GM18505 (cell line): ENCODE measurements around the gene ZNF219.

Source experiments
- ATAC-seq: cut with Tn5 transposase; IDR thresholded peaks from one replicate; pipeline ENCODE4 v1.9.1; 2021; ENCODE audit not compliant: unreplicated experiment
- POLR2A ChIP-seq: IDR thresholded peaks from 4 replicates; pipeline ENCODE4 v1.6.1; 2011; ENCODE audit warnings: borderline replicate concordance; ENCODE audit not compliant: insufficient read depth, insufficient read length; ENCODE audit errors: extremely low read depth

ZNF219 gene

DNA sequence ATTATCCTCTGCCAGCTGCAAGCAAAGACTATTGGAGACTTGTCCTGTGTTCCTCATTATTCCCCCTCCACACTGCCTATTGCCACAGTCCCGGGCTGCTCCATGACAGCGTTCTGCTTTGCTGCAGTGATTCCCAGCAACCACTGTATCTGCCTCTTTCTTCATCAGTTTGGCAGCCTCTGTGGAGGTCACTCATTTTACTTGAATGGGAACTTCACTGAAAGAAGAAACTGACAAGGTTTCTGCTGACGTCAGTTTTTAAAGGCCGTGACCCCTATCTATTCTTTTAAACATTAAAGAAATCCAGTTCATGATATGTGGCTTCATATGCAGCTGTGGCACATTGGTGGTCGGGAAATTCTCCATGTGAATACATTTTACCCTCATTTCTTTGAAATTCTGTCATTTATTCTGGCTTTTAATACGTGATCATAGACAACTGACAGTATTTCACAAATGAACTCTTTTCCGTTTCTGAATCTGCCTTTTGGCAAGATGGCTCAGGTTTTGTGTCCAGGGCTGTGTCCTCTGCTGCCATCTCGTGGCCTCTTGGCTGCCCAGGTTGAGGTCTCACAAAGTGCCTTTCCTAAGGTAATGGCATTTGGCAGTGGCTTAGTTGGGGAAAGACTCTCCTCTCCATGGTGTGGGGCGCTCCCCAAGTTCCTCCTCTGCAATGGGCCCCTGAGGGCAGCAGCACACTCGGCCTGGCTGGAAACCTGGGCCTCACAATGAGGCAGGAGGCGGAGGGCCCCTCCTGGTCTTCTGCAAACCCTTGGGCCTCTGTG lies 8.2 kb upstream of the ZNF219 start:
- ATAC-seq = no peak

GRCh38 chr14:21106176-21106497 lies 7.7 kb upstream of the ZNF219 start:
- ATAC-seq = no peak
- no peak for TF ChIP-seq POLR2A

More for the DNA sequence above, 8.2 kb upstream of the ZNF219 start:
- TF ChIP-seq POLR2A = no peak

DNA sequence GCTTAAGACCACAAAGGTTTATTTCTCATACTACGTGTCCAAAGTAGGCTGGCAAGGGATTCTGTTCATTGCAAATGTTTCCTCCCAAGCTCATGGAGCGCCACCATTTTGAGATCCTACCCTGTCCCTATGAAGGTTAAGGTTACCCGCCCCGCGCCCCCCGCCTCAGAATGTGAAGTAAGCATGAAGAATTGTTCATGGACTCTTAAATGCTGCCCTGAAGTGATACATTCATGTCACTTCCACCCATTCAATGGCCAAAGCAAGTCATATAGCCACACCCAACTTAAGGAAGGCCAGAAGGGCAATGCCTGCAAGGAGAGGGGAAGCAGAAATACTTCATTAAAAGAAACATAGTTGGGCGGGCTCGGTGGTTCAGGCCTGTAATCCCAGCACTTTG lies 6.6 kb upstream of the ZNF219 start:
- ATAC-seq = no peak
- TF ChIP-seq POLR2A = no peak

GRCh38 chr14:21104448-21105060 lies 6.1 kb upstream of the ZNF219 start:
- ATAC-seq = no peak
- no peak for TF ChIP-seq POLR2A

- TF ChIP-seq POLR2A = peak; percentile 94
- peak; percentile 87 for ATAC-seq
Measured at GRCh38 chr14:21103710-21104447, 5.4 kb upstream of the ZNF219 start.

DNA sequence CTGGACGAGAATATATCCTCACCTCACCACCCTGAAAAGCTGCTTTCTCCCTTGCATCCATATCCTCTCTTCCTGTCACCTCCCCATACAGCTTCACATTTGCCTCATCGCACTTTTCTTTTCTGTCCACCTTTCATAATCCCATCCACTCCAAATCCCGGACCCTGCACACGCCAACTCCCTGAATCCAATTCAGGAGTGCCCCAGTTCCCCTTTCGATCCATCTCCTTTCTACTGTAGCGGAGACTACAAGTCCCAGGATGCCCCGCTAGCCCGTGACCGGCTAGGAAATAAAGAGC lies 4.9 kb upstream of the ZNF219 start:
- TF ChIP-seq POLR2A = no peak
- no peak for ATAC-seq

DNA sequence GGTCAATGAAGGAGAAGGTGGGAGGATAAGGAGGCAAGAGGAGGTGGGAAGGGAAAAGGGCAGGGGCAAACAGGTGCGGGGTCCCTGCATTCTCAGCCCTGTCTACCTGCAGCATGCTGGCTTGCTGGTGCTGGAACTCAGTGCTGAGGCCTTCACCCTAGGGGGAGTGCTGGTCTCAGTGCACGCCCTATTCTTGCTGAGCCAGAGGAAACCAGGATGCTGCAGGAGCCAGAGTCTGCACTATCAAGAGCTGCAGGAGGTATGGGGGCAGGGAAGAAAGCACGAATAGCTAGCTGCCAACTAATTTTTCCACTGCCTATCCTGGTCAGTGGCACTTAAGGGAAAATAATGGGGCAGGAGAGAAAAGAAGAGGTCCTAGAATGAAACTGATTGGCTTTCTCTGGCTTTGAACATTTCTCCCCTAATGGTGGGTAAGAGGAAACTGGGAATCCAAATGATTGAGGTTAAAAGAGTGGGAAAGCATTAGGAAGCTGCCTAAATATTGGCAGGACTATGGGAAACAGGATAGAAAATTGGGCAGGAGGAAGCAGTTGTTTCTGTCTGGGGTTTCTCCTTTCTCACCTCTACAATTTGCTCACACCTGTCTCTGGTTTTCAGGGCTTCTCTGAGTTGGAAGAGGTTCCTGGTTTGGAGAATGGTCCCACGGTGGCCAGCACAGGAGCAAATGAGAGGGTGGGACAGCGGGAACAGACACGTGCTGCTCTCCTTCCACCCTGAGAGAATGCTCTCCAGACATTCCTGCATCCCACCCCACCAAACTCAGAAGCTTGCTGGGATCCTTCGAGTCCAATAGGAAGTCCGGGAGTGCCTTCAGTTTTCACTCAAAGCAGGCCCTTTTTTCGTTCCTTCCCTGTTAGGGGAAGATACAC lies 4.3 kb upstream of the ZNF219 start:
- no peak for TF ChIP-seq POLR2A
- no peak for ATAC-seq

- no peak for TF ChIP-seq POLR2A
- no peak for ATAC-seq
Measured at GRCh38 chr14:21101802-21102413, 3.5 kb upstream of the ZNF219 start.

DNA sequence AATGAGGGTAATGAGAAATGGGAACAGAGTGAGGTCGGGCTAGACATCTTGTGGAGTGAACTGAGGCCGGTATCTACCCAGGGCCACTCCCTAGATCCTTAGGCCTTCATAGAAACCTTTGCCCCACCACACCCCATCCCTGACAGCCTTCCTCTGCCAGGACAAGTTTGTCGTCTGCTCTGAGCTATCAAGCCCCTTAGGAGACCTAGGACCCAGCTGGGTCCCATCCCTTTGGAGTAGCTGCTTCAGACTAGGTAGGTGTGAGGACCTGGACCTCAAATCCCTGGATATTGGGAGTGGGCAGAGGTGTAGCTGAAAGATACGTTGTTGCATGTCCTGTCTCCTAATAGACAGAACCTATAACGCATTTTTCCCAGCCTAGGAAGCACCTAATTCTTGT lies 2.5 kb upstream of the ZNF219 start, which contains the start of gene TMEM253:
TMEM253 (plus strand) TSS at position 136 of the 400 bp plus-strand sequence. CDS start 278 bp downstream, outside the sequence.
- ATAC-seq = no peak
- TF ChIP-seq POLR2A = no peak

GRCh38 chr14:21099596-21099985 lies 1.1 kb upstream of the ZNF219 start:
- ATAC-seq = no peak
- TF ChIP-seq POLR2A = no peak

- TF ChIP-seq POLR2A = no peak
Measured at GRCh38 chr14:21098892-21099595, 589 bp upstream of the ZNF219 start.

GRCh38 chr14:21097636-21098075 lies 799 bp downstream of the ZNF219 start:
- no peak for TF ChIP-seq POLR2A
- no peak for ATAC-seq

More at GRCh38 chr14:21098892-21099595, 589 bp upstream of the ZNF219 start:
- ATAC-seq = no peak
